Activated T-cell treated with anti-CD3 and anti-CD28 coated beads for 24 hours (primary cell): ENCODE data around the gene KHDC4.
"Not testable (repeated sequence)": the region's sequence is repeated elsewhere in the genome, so short reads cannot be mapped to it uniquely, and the experiment has no call there.

ENCODE experiments used
- DNase-seq: peaks from one replicate; pipeline ENCODE4 v3.0.0-alpha.2; 2020; ENCODE audit warnings: low read depth

KHDC4 gene

DNA sequence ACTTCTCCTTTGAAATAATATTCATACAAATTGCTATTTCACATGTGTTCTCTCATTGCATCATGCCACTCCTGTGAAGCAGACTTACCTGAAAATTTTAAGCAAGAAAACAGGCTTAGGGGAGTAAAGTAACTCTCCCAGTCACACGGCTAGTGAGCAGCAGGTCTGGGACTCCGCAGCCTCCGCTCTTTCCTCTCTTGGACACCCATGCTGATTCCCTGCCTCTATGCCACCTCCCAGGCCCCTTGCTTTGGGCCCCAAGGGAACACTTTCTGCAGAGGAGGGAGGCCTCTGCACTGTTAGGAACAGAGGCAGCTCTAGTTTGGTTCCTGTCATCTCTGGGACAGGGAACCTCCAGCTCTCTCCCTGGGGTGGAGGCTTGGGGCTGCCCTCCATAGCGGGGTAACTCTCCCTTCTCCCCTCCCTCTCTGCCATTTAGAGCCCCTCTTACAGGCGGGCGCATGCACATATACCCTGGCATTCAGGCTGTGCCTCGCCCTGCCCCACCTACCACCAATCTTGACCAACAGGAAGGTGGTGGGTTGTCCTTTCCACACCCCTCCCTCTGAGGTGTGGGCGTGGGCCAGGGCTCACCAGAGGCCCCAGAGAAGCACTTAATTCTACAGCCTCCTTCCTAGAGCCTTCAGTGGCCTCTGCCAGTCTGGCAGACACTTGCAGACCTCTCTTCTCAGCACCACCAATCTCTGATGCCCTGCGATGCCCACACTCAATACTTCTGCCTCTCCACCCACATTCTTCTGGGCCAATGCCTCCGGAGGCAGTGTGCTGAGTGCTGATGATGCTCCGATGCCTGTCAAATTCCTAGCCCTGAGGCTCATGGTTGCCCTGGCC, 7.0 kb upstream of the KHDC4 start, which contains the start of gene RXFP4:
Gene RXFP4, plus strand, starts transcription at position 646 of the 852 bp plus-strand sequence. Its CDS starts 72 bp downstream, at position 718.
- DNase-seq, result no peak

DNA sequence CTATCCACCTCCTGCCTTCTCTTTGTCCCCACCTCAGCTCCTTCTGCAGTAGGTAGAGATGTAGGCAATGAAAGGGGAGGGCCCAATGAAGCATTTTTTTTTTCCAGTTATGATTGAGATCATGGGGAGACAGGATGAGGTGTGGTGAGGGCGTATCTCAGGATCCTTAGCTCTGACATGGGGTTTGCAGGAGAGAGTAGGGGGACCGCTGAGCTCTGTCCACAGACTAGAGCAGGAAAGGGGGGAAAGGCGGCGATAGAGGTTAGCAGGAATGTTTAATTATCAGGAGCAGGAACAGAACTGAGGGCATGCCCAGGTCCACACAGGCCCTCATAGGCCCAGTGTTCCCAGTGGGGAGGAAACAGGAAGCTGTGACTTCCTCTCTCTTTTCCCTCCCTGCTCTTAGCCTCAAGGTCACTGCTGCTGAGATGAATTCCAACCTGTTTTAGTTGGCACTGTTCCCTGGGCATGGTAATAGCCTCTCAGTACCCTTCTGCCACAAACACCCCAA, 6.3 kb upstream of the KHDC4 start:
- no peak for DNase-seq

DNA sequence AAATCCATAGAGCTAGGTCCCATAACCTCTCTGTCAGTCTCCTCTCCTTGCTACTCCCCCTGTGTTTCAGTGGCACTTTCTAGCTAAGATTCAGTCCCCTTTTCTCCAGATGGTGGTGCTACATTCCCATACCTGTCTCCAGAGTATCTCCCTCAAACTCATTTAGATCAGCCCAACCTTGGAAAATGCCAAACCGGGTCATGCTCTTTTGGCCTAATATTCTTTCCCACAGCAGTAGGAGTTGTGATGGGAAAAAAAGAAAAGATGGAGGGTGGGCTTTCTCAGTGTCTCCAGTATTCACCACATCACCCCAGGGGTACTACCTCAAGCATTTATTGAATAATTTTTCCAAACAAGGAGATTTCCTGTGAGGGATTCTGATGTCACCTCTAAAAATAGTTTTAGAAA, 4.0 kb upstream of the KHDC4 start:
- DNase-seq, result no peak

- DNase-seq, result no peak
Measured at GRCh38 chr1:155934936-155935590, 850 bp upstream of the KHDC4 start.

GRCh38 chr1:155933591-155934096, 569 bp downstream of the KHDC4 start:
- DNase-seq, result no peak

DNA sequence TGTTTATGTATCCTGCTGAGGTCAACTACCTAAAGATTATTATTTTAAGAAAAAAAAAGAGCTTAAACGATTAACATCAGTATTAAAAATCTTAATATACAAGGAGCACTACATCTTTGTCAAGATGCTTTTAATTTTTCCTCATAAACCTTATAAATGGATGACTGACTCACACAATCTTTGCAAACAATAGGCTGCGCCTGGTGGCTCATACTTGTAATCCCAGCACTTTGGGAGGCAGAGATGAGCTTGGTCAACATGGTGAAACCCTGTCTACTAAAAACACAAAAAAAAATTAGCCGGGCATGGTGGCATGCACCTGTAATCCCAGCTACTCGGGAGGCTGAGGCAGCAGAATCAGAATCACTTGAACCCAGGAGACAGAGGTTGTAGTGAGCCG, 1.7 kb downstream of the KHDC4 start:
- DNase-seq, result no peak

DNA sequence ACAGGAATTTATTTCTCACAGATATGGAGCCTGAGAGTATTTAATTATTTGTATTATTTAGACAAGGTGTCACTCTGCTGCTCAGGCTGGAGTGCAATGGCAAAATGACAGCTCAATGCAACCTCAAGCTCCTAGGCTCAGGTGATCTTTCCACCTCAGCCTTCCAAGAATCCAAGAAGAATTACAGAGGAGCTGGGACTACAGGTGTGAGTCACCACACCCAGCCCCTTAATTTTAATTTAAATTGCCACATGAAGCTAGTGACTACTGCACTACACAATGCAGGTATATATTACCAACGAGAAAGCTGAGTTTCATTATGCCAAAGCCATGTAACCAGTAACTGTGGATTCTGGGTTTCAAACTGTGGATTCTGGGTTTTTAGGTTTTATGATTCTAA, 2.1 kb downstream of the KHDC4 start:
- DNase-seq, result no peak

DNA sequence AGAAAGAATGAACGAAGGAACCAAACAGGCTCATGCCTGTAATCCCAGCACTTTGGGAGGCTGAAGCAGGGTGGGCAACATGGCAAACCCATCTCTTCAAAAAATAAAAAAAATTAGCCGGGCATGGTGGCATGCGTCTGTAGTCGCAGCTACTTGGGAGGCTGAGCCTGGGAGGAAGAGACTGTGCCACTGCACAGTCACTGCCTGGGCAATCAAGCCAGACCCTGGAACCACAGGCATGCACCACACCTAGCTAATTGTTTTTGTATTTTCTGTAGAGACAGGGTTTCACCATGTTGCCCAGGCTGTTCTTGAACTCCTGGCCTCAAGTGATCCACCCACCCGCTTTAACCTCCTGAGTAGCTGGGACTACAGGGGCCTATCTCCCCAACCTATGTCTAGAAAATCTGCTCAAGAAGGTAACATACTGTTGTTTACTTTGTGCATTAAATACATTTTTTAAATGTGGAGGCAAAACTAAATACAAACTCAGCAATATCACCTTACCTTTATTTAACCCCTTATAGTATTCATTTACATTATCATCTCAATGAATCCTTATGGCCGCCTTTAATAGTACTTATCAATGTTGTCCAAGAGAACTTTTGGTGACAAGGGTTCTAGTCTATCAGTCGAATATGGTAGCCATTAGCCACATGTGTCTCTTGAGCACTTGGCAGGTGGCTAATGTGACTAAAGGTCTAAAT, 2.7 kb downstream of the KHDC4 start:
- DNase-seq, result no peak

DNA sequence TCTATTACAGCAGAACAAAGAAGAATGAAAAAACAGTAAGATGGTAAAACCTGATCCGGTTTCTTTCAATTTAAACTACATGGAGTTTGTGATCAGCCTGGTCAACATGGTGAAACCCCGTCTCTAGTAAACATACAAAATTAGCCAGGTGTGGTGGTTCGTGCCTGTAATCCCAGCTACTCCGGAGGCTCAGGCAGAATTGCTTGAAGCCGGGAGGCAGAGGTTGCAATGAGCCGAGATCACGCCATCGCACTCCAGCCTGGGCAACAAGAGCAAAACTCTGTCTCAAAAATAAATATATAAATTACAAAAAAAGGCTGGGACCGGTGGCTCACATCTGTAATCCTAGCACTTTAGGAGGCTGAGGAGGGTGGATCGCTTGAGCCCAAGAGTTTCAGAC, 3.5 kb downstream of the KHDC4 start:
- DNase-seq, result not testable (repeated sequence)

DNA sequence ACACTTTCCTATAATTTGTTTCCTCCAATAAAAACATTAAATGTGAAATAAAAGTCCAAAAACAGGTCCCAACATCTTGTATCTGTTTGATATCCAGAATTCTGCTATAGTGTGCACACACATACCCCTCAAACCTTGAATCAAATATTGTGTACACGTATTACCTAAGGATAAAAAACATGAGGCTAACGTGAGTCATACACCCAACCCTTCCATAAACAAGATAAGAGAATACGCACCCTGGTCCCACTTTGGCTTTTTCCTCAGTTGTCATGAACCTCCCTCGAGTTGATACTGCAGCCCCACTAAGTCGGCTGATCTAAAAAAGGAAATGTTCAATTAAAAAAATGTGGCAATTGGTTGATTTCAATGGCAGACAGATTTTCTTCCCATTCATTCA, 5.2 kb downstream of the KHDC4 start:
- no peak for DNase-seq

- no peak for DNase-seq
Measured at GRCh38 chr1:155925506-155925905, 8.7 kb downstream of the KHDC4 start.

GRCh38 chr1:155920717-155921116, 13.5 kb downstream of the KHDC4 start:
- DNase-seq, result no peak

DNA sequence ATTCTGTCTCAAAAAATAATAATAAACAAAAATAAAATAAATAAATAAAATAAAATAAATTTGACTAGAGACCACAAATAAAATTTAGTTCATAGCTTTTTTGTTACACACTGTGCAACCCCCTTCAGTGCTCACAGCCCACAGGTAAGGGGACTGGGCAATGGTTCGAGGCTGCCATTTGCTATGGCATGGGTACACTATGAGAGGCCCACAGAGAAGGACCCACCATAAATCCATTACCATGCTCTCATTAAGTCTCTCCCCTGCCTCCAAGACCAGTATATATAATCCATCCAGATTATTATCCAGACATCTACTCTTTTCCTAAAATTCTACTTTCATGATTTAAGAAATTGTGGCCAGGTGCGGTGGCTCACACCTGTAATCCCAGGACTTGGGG, 14.4 kb downstream of the KHDC4 start:
- DNase-seq, result no peak

GRCh38 chr1:155918660-155919059, 15.6 kb downstream of the KHDC4 start:
- DNase-seq, result no peak

DNA sequence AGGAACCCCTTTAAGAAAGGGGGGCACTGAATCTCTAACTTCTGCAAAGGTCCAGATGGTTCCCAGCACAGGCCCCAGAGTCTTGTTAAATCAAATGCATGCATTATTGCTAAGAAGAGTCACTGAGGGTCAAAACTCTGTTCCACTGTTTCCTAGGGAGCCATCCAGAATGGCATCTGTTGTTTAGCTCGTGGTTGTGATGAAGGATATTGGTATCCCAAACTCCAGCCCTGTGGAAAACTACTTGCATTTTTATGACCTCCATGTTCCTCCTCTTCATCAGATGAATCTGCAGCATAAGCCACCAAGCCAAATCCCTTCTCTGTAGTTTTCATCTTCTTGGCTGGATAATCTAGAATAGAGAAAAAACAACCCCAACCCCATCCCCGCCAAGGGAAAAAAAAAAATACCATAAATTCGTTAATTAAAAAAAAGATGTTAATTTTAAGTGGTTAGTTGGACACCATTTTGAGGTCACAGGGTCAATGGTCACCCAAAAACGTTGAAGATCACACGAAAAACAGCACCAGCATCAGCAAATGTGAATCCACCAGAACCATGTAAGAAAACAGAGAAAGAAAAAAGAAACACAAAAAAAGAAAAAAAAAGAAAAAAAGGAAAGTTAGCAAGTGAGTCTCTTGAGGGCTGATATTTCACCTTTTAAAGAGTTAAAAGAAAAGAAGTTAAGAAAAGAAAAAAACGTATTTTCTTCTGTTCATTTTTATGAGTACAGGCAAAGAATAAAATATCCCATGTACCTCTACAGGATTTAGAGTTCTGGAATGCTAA, 20.1 kb downstream of the KHDC4 start:
- no peak for DNase-seq

DNA sequence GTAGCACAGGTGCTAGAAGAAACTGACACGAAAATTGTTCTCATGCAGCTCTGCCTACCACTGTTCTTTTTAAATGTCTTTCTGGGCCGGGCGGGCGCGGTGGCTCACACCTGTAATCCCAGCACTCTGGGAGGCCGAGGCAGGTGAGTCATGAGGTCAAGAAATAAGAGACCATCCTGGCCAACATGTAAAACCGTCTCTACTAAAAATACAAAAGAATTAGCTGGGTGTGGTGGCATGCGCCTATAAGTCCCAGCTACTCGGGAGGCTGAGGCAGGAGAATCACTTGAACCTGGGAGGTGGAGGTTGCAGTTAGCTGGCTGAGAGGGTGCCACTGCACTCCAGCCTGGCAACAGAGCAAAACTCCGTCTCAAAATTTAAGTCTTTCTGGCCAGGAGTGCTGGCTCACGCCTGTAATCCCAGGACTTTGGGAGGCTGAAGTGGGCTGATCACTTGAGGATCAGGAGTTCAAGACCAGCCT, 22.1 kb downstream of the KHDC4 start:
- no peak for DNase-seq

GRCh38 chr1:155911156-155912055, 22.8 kb downstream of the KHDC4 start, which contains the start of gene RIT1:
Gene RIT1, minus strand, starts transcription at chr1:155911349. Its CDS starts 588 bp downstream, at chr1:155910761.
- DNase-seq, result peak; percentile 70

DNA sequence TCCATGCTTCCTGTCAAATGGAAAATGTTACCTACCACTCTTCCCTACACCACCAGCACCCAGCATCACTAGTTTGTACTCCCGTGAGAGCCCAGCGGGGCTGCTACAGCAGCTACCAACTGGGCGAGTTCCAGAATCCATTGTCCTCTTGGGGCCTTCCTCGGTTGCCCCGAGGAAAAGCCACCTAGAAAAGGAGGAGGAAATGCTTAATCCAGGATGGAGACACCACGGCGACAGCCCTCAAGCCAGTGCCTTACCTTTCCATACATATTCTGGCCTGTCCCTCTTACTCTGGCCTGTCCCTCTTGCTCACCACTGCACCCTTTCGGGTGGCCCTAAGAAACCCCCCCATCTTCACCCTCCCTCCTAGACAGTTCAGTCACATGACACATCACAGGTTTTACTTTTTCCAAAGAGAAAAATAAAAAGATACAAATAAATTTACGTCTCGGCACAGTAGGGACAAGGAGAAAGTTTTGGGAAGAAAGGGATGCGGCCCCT, 23.5 kb downstream of the KHDC4 start:
- no peak for DNase-seq

GRCh38 chr1:155909894-155910293, 24.3 kb downstream of the KHDC4 start:
- DNase-seq, result no peak

DNA sequence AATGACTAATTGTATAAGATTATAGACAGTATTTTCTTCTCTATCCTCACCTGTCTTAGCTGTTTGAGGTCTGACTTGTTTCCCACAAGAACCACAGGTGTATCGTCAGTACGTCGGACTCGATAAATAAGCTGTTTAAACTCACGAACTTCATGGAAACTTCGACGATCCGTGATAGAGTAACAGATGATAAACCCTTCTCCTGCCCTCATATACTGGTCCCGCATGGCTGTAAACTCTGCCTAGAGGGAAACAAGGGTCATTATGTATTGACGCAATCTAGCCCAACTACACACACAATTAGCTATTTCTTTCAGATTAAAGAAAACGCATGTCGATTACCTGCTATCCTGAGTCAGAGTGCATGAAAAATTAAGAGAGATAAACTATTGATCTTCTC, 30.0 kb downstream of the KHDC4 start:
- DNase-seq, result no peak
